H1 (cell line): Measurements from ENCODE around the gene TMEM163. TPM values are rescaled to one million over a fixed set of nuclear protein-coding genes. Genes with fewer than 3 reads are reported as not detected.

ENCODE experiments used
- CTCF ChIA-PET: fragments of 300-600 bp; sonication (Branson Sonifier 250); formaldehyde crosslinking; loops from one replicate; lab custom pipeline; 2021; ENCODE audit not compliant: partially characterized antibody; lab: Charles Lee
- POLR2A ChIA-PET: fragments of 300-600 bp; sonication (Branson Sonifier 250); formaldehyde crosslinking; loops from one replicate; lab custom pipeline; 2021; ENCODE audit warnings: inconsistent platforms; ENCODE audit not compliant: partially characterized antibody; lab: Charles Lee
- DNase-seq, 2 experiments: peaks; one replicate each; pipeline versions ENCODE4 v3.0.0 to v3.0.0-alpha.2; 2010 to 2022; ENCODE audit warnings: low spot score in 2 of 2, low read depth in 1 of 2, mixed read lengths in 1 of 2
- FAIRE-seq: peaks from 2 replicates; lab custom pipeline; 2011; peaks lifted over from hg19 to GRCh38; lab: Jason Lieb, UNC
- H2AFZ ChIP-seq: 2 replicates; pipeline ENCODE4 v1.8.1; 2012; ENCODE audit warnings: low read length, inconsistent platforms
- H2AK5ac ChIP-seq: 2 replicates; pipeline ENCODE4 v1.6.1; 2013; ENCODE audit warnings: low read depth, low read length
- H2BK120ac ChIP-seq: replicated peaks from 2 replicates; pipeline ENCODE3; 2013; ENCODE audit warnings: low read depth, low read length, inconsistent platforms
- H2BK12ac ChIP-seq: 2 replicates; pipeline ENCODE4 v1.6.1; 2013; ENCODE audit warnings: low read depth, low read length
- H2BK15ac ChIP-seq: 2 replicates; pipeline ENCODE4 v1.6.1; 2013; ENCODE audit warnings: low read length
- H2BK20ac ChIP-seq: 2 replicates; pipeline ENCODE4 v1.6.1; 2013; ENCODE audit warnings: low read length
- H2BK5ac ChIP-seq: 2 replicates; pipeline ENCODE4 v1.6.1; 2013; ENCODE audit warnings: low read depth, low read length
- H3K14ac ChIP-seq: 2 replicates; pipeline ENCODE4 v1.6.1; 2013; ENCODE audit warnings: inconsistent platforms; ENCODE audit not compliant: insufficient read length
- H3K18ac ChIP-seq: 2 replicates; pipeline ENCODE4 v1.6.1; 2013; ENCODE audit warnings: low read length; ENCODE audit errors: extremely low read depth
- H3K23ac ChIP-seq: 2 replicates; pipeline ENCODE4 v1.6.1; 2013; ENCODE audit warnings: inconsistent platforms; ENCODE audit not compliant: insufficient read length
- H3K23me2 ChIP-seq: 2 replicates; pipeline ENCODE4 v1.6.1; 2013; ENCODE audit warnings: low read depth, low read length
- H3K27ac ChIP-seq: 2 replicates; pipeline ENCODE4 v1.6.1; 2011; ENCODE audit warnings: low read depth, low read length, inconsistent platforms
- H3K27me3 ChIP-seq, 4 experiments: replicated peaks in 1 of 4; 1 replicate in 1 of 4; 2 replicates in 3 of 4; pipeline versions ENCODE4 v1.6.1 to v1.8.1; 2011 to 2013; ENCODE audit warnings: low read length in 3 of 4, mild to moderate bottlenecking in 3 of 4, inconsistent platforms in 2 of 4, mixed read lengths in 2 of 4, moderate library complexity in 1 of 4; ENCODE audit not compliant: control insufficient read depth in 3 of 4, insufficient read depth in 3 of 4; ENCODE audit errors: extremely low read depth in 1 of 4
- H3K36me3 ChIP-seq, 4 experiments: 2 replicates each; pipeline versions ENCODE4 v1.6.1 to v1.8.1; 2011 to 2013; ENCODE audit warnings: mild to moderate bottlenecking in 4 of 4, low read length in 3 of 4, moderate library complexity in 2 of 4, control low read depth in 1 of 4, inconsistent platforms in 1 of 4; ENCODE audit not compliant: insufficient read depth in 4 of 4, control insufficient read depth in 2 of 4
- H3K4ac ChIP-seq: replicated peaks from 2 replicates; pipeline ENCODE3; 2013; ENCODE audit warnings: low read length, low read depth, mixed read lengths, inconsistent platforms; ENCODE audit not compliant: insufficient read length
- H3K4me1 ChIP-seq, 4 experiments: replicated peaks in 1 of 4; 1 replicate in 1 of 4; 2 replicates in 3 of 4; pipeline versions ENCODE4 v1.6.1 to v1.8.1; 2011 to 2013; ENCODE audit warnings: low read length in 3 of 4, inconsistent platforms in 2 of 4, mixed read lengths in 1 of 4; ENCODE audit not compliant: insufficient read depth in 4 of 4, control insufficient read depth in 3 of 4
- H3K4me2 ChIP-seq, 2 experiments: 2 replicates each; pipeline versions ENCODE4 v1.6.1 to v1.8.1; 2011 to 2013; ENCODE audit warnings: low read depth in 2 of 2, low read length in 2 of 2, control low read depth in 1 of 2, inconsistent platforms in 1 of 2, mild to moderate bottlenecking in 1 of 2; ENCODE audit not compliant: insufficient read depth in 1 of 2
- H3K4me3 ChIP-seq, 4 experiments: fragments of 200-600, 300-600 bp in 1 of 4; sonication (generic), shearing (Covaris generic), sonication (Bioruptor Twin) in 1 of 4; 2 replicates each; pipeline versions ENCODE4 v1.5.1 to v1.8.1; 2011 to 2016; ENCODE audit warnings: low read length in 4 of 4, low read depth in 3 of 4, control low read depth in 2 of 4, inconsistent platforms in 2 of 4, mild to moderate bottlenecking in 2 of 4, mixed read lengths in 1 of 4, moderate library complexity in 1 of 4; ENCODE audit not compliant: insufficient read depth in 2 of 4; ENCODE audit errors: extremely low read depth in 1 of 4
- H3K56ac ChIP-seq: replicated peaks from 2 replicates; pipeline ENCODE3; 2013; ENCODE audit warnings: low read depth, mild to moderate bottlenecking, mixed read lengths, low read length, inconsistent platforms; ENCODE audit not compliant: insufficient read length
- H3K79me1 ChIP-seq: 2 replicates; pipeline ENCODE4 v1.6.1; 2013; ENCODE audit warnings: low read depth, low read length, control low read depth
- H3K79me2 ChIP-seq, 2 experiments: 2 replicates each; pipeline versions ENCODE4 v1.6.1 to v1.8.1; 2012 to 2013; ENCODE audit warnings: low read length in 2 of 2, mild to moderate bottlenecking in 2 of 2, inconsistent platforms in 1 of 2; ENCODE audit not compliant: insufficient read depth in 2 of 2, control insufficient read depth in 1 of 2
- H3K9ac ChIP-seq, 4 experiments: replicated peaks in 1 of 4; 1 replicate in 1 of 4; 2 replicates in 3 of 4; pipeline versions ENCODE4 v1.6.1 to v1.8.1; 2011 to 2013; ENCODE audit warnings: low read depth in 3 of 4, low read length in 3 of 4, control low read depth in 2 of 4, mild to moderate bottlenecking in 2 of 4, moderate library complexity in 2 of 4, inconsistent platforms in 1 of 4; ENCODE audit errors: extremely low read depth in 1 of 4
- H3K9me3 ChIP-seq, 2 experiments: 2 replicates each; pipeline versions ENCODE4 v1.6.1 to v1.8.1; 2012 to 2013; ENCODE audit warnings: mild to moderate bottlenecking in 2 of 2, moderate library complexity in 2 of 2, control low read depth in 1 of 2, inconsistent platforms in 1 of 2, low read depth in 1 of 2, low read length in 1 of 2, mixed read lengths in 1 of 2; ENCODE audit not compliant: insufficient read depth in 2 of 2
- H4K20me1 ChIP-seq, 2 experiments: replicated peaks in 1 of 2; 2 replicates each; pipeline versions ENCODE3 to v1.8.1; 2011 to 2013; ENCODE audit warnings: inconsistent platforms in 2 of 2, low read length in 2 of 2, mild to moderate bottlenecking in 1 of 2; ENCODE audit not compliant: insufficient read depth in 2 of 2, control insufficient read depth in 1 of 2
- H4K5ac ChIP-seq: 2 replicates; pipeline ENCODE4 v1.6.1; 2013; ENCODE audit warnings: low read length, low read depth, mixed read lengths, inconsistent platforms; ENCODE audit not compliant: insufficient read length
- H4K8ac ChIP-seq: 2 replicates; pipeline ENCODE4 v1.8.0; 2013; ENCODE audit warnings: mild to moderate bottlenecking, moderate library complexity, low read length, inconsistent platforms; ENCODE audit not compliant: insufficient read depth; ENCODE audit errors: extremely low read depth
- H4K91ac ChIP-seq: replicated peaks from 2 replicates; pipeline ENCODE3; 2013; ENCODE audit warnings: low read length, mixed read lengths, inconsistent platforms; ENCODE audit not compliant: insufficient read length
- FOSL1 ChIP-seq: IDR thresholded peaks from 2 replicates; pipeline ENCODE4 v1.6.1; 2011; ENCODE audit warnings: mild to moderate bottlenecking, low read depth, low read length, moderate library complexity; ENCODE audit not compliant: insufficient read depth
- POLR2AphosphoS5 ChIP-seq: IDR thresholded peaks from 2 replicates; pipeline ENCODE4 v1.6.1; 2011; ENCODE audit warnings: low read depth, low read length
- WGBS, 2 experiments: shearing (Covaris generic) in 1 of 2; methylation state at CpG; one replicate each; pipeline versions ENCODE4 v1.1.6 to v1.1.7; 2013 to 2015; ENCODE audit warnings: low lambda C conversion rate in 2 of 2, mixed read lengths in 2 of 2, inconsistent platforms in 1 of 2, low coverage in 1 of 2, missing lambda C conversion rate in 1 of 2; ENCODE audit not compliant: insufficient replicate concordance in 2 of 2, insufficient coverage in 1 of 2, insufficient read length in 1 of 2; ENCODE audit errors: extremely low coverage in 1 of 2, missing lambda C conversion rate in 1 of 2; 5-methylcytosine and 5-hydroxymethylcytosine counted together
- polyA plus RNA-seq, 7 experiments: library from polyadenylated mRNA; depleted of rRNA in 3 of 7; stranded (reverse) in 5 of 7; unstranded in 2 of 7; fragments of >200 nt in 5 of 7; fragments of 200-250 nt in 2 of 7; gene quantifications; 1 replicate in 5 of 7; 2 replicates in 1 of 7; 4 replicates in 1 of 7; pipeline versions ENCODE4 v1.2.1 to v1.2.3, GENCODE V29; 2011 to 2013; ENCODE audit warnings: missing spikeins in 2 of 7, mixed read lengths in 2 of 7
- total RNA-seq: library from RNA; stranded (reverse); fragmentation: NEBNext Ultra II Directional; extraction: Animal tissue kit (Norgen Biotek cat#: 25700); gene quantifications from 2 replicates; pipeline ENCODE4 v1.2.1, GENCODE V29; 2021

TMEM163 gene
- total and polyA plus RNA-seq, 2 of the 8 experiments (the other 6 are each of a cell fraction or from before 2014, with no cell fraction given), result 2.8 to 3.2 TPM

DNA sequence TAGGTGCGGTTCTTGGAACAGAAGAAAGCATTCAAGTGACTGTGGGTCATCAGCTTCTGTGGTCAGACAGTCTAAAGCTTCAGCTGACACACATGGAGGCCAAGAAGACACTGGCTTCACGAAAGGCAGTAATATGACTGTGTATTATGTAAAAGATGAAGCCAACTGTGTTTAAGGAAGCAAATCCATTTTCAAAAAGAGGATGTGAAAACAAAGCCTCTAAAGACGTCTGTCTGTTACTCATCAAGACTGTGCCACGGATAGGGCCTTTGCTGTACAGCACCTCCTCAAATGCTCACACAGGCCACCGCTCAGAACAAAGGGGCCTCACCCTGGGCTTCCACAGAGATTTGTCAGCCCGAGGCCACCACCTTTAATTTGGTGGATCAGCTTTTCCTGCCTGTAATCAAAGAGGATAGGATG, 21.1 kb upstream of the TMEM163 start:
- CTCF ChIA-PET, result interaction anchor here (1.0 to 2.0 kb wide), 5 partner anchors 11 to 279 kb away, joined by 3 to 7 read pairs (median 5); no protein-coding TSS in a partner anchor
- FAIRE-seq, result no peak
- no peak overlapping the region for H2BK12ac ChIP-seq

More for the DNA sequence above, 21.1 kb upstream of the TMEM163 start:
- WGBS, 2 experiments, result 84% methylated on average over 6 of the region's 6 CpGs; no CpG with 5 or more reads in 1 of the 2 experiments
- H2AFZ ChIP-seq, result no peak overlapping the region
- H2BK20ac ChIP-seq, result no peak overlapping the region
- H3K4me2 ChIP-seq, result no peak overlapping the region
- H3K23ac ChIP-seq, result no peak overlapping the region
- H3K4ac ChIP-seq, result no peak overlapping the region
- H3K9ac ChIP-seq, result no peak overlapping the region
- no peaks in the 10 kb centered on the region; a peak in 1 of 8 replicates for H3K36me3 ChIP-seq
- no peaks in the 10 kb centered on the region for H4K20me1 ChIP-seq
- no peaks in the 10 kb centered on the region for H3K79me2 ChIP-seq
- no peak overlapping the region for H3K18ac ChIP-seq
- H2BK5ac ChIP-seq, result no peak overlapping the region
- no peaks in the 10 kb centered on the region for H3K27me3 ChIP-seq
- H3K4me1 ChIP-seq, result no peaks in the 10 kb centered on the region
- no peak overlapping the region for H2AK5ac ChIP-seq
- DNase-seq, result no peak
- H2BK15ac ChIP-seq, result no peak overlapping the region
- H3K23me2 ChIP-seq, result no peaks in the 10 kb centered on the region; the same call in 1 of the 2 replicates
- no peak overlapping the region for H3K27ac ChIP-seq
- H2BK120ac ChIP-seq, result no peak overlapping the region
- no peak overlapping the region for H4K5ac ChIP-seq
- POLR2A ChIA-PET, result no interaction called here
- no peak for TF ChIP-seq POLR2AphosphoS5
- no peak for TF ChIP-seq FOSL1
- H4K8ac ChIP-seq, result no peak overlapping the region
- no peaks in the 10 kb centered on the region for H3K9me3 ChIP-seq
- no peak overlapping the region for H3K14ac ChIP-seq
- no peak overlapping the region for H3K56ac ChIP-seq
- no peak overlapping the region for H3K4me3 ChIP-seq
- no peak overlapping the region for H4K91ac ChIP-seq
- no peaks in the 10 kb centered on the region for H3K79me1 ChIP-seq
